ENCODE data around the gene IL4R.
"Not testable (repeated sequence)": the region's sequence is repeated elsewhere in the genome, so short reads cannot be mapped to it uniquely, and the experiment has no call there.

IL4R gene

DNA sequence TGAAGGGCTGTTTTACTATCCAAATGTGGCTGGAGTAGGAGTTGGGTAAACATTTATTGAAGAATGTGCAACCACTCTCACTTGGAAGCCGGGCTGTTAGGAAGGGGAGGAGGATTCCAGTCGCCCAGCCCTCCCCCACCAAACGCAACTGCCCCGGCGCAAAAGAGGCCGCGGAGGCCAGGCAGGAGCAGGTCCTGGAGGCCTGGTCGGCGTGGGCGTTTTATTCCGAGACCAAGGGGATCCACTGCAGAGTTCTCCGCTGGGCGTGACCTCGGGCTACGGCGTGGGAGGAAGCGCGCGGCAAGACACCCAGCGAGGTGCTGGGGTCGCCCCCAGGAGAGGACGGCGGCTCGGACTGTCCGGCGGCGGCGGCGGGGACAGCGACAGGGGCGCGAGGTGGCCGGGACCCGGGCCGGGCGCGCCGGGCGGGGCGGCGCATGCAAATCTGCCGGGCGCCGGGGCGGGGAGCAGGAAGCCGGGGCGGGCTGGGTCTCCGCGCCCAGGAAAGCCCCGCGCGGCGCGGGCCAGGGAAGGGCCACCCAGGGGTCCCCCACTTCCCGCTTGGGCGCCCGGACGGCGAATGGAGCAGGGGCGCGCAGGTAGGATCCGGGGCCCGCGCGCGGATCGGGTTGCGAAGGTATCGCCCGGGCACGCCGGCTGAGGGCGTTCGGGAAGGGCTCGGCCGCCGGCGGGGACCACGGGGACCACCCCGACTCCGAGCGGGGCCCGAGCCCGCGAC is at the start of gene IL4R:
TSS of gene IL4R (plus strand) at position 553 of the 739 bp plus-strand sequence. CDS start 26,230 bp downstream, outside the sequence.
- DNase-seq (ENCODE audit: low read depth), result no peak
- H3K4me3 ChIP-seq (ENCODE audit: low read depth, low read length), result peak within 1 kb of the TSS; percentile 74

DNA sequence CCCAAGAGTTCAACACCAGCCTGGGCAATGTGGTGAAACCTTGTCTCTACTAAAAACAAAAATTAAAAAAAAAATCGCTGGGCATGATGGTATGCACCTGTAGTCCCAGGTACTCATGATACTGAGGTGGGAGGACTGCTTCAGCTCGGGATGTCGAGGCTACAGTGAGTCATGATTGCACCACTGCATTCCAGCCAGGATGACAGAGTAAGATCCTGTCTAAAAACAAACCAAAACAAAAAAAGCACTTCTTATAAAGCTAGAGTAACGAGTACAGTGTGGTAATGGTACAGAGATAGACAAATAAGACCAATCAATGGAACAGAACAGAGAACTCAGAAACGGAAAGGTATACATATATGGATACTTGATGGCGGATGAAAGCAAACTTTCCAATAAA is 49.6 kb upstream of the IL4R start:
- H3K4me3 ChIP-seq (ENCODE audit: low read depth, low read length), result no peak overlapping the region
- no peak for DNase-seq (ENCODE audit: low read depth)

DNA sequence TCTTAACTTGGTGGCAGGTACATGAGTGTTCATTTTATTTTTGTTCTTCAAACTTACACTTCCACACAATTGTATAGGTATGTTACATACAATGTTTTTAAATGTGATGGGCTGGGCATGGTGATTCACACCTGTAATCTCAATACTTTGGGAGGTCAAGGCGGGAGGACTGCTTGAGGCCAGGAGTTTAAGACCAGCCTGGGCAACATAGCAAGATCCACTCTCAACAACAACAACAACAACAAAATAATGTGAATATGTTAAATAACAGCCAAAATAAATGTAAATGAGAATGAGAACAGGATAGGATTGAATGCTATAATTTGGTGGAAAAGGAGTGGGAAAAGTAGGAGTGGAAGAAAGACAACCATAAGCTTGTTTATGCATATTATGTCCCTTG is 47.8 kb upstream of the IL4R start:
- no peak overlapping the region for H3K4me3 ChIP-seq (ENCODE audit: low read depth, low read length)
- no peak for DNase-seq (ENCODE audit: low read depth)

DNA sequence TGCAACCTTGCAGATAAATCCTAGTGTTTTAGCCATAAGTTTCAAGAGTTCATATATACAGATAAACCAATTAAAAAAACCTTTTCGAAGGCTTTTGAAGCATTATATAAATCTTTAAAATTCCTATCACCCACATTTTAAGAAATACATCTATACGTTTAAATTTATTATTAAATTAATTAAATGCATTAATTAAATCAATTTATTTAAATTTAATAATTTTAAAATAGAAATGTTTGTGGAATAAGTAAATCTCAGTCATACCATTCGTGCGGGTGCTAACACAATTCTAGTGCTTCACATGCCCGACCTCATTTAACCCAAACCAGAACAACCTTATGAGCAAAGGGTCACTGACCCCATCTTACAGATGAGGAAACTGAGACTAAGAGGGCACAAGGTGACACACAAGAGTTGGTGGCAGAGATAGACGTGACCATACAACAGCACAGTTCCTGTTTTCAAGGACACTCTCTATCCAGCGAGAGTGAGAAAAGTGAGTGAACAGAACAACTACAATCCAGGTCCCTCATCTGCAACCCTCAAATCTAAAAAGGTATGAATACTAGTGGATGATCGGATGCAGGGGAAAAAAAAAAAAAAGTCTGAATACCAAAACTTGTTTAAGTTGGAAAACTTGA is 46.6 kb upstream of the IL4R start:
- DNase-seq (ENCODE audit: low read depth), result no peak
- H3K4me3 ChIP-seq (ENCODE audit: low read depth, low read length), result no peak overlapping the region

DNA sequence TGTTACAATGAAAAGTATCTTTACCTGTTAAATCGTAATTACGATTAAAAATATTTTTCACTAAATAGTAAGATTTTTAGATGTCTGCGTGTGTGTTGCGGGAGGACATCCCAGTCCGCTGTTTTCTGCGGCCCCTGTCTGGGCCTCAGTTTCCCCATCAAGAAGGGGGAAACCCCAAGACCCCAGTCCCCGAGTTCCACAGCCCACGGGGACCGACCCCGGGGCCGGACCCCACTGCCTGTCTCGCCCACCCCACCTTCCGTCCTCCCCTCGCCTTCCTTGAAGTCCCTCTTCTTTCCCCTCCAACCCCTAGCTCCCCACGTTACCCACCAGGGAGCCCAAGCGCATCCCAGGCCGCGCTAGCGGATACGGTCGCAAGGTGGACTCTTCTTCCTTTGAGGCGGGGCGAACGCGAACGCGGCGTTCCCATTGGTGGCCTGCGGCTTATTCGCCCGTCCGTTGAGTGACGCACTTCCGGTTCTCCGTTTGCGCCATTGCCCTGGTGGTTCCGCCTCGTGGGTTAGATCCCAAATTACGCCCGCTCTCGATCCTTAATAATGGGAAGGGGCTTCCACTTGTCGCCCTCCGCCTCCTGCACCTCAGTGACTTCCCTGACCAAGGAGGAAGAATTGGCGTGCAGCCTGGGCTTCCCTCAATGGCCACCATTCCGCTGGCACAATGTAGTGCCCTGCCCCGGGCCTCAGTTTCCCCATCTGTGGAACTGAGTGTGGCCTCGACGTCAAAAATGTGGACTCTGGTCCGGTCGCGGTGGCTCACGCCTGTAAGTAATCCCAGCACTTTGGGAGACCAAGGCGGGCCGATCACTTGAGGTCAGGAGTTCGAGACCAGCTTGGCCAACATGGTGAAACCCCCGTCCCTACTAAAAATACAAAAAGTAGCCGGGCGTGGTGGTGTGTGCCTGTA is 45.1 kb upstream of the IL4R start, which contains the start of gene NSMCE1:
TSS of gene NSMCE1 (minus strand) at position 397 of the 924 bp plus-strand sequence. CDS start 11,202 bp downstream, outside the sequence.
- H3K4me3 ChIP-seq (ENCODE audit: low read depth, low read length), result peak within 1 kb of the TSS; percentile 93
- DNase-seq (ENCODE audit: low read depth), result peak; percentile 87

DNA sequence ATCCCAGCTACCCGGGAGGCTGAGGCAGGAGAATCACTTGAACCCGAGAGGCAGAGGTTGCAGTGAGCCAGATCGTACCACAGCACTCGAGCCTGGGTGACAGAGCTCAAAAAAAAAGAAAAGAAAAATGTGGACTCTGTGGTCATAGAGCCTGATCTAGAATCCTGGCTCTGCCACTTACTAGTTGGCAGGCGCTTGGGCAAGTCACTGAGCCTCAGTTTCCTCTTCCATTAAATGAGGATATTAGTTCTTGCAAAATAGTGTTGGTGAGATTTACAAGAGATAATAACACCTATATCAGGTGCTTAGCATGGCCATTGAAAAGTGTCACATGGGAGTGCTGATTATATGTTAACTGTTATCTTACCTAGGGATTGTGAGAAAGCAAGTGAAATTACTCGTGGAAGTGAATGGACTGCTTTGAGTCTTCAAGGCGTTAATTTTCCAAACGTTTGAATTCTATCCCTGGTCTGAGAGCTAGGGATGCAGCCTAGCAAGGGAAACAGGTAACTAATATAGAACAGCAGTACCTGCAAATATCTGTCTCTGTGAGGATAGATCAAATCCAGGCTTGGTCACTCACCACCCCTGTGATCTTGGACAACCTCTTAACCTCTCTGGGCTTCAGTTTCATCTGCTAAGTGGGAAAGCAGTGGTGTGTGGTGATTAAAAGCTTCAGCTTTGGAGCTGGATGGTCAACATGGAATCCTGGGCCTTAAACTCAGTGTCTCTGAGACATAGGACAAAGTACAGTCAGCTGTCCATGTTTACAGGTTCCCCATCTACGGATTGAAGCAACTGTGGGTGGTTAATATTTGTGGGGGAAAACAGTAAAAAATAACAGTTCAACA is 44.2 kb upstream of the IL4R start:
- DNase-seq (ENCODE audit: low read depth), result no peak
- H3K4me3 ChIP-seq (ENCODE audit: low read depth, low read length), result peak overlapping the region; percentile 93

DNA sequence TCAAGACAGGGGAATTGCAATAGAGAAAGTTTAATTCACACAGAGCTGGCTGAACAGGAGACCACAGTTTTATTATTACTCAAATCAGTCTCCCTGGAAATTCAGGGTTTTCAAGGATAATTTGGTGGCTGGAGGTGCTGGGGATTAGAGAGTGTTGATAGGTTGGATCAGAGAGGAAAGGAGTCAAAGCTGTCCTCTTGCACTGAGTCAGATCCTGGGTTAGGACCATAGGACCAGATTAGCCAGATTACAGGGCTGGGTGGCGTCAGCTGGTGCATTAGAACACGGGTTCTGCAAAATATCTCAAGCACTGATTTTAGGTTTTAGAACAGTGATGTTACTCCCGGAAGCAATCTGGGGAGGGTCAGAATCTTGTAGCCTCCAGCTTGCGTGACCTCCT is 43.4 kb upstream of the IL4R start:
- no peak for DNase-seq (ENCODE audit: low read depth)
- no peak overlapping the region for H3K4me3 ChIP-seq (ENCODE audit: low read depth, low read length)

DNA sequence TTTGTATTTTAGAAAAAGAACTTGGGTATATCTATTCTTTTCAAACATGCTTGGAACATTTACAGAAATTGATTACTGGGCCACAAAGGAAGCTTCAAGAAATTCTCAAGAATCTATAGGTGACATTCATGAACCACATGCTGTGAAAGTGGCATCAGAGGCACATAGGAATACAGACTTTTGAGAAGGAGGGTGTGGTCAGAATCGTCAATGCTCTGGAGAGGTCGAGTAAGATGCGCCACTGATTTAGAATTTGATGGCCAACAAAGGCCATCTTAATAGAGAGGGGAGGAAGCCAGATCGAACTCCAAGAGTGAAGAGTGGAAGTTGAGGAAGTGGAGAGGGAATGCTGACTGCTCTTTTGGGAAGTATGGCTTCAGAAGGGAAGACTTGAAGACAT is 41.7 kb upstream of the IL4R start:
- H3K4me3 ChIP-seq (ENCODE audit: low read depth, low read length), result no peak overlapping the region
- no peak for DNase-seq (ENCODE audit: low read depth)

DNA sequence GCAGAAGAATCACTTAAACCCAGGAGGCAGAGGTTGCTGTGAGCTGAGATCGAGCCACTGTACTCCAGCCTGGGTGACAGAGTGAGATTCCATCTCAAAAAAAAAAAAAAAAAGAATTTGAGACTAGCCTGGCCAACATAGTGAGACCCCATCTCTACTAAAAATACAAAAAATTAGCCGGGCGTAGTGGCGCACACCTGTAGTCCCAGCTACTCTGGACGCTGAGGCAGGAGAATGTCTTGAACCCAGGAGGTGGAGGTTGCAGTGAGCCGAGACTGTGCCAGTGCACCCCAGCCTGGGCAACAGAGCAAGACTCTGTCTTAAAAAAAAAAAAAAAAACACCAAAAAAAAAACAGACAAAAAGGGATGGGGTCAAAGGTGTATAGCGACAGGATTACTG is 41.1 kb upstream of the IL4R start:
- H3K4me3 ChIP-seq (ENCODE audit: low read depth, low read length); DNase-seq (ENCODE audit: low read depth): not testable (repeated sequence)

DNA sequence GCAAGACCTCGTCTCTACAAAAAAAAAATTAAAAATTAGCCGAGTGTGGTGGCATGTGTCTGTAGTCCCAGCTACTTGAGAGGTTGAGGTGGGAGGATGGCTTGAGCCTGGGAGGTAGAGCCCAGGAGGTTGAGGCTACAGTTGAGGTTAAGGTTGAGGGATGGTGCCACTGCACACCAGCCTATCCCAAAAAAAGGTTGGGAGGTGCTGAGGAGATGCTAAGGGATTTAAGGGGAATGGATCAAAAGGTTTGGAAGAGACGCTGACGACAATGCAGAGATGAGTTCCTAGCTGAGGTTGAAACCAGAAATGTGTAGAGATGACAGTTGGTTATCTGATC is 40.5 kb upstream of the IL4R start:
- H3K4me3 ChIP-seq (ENCODE audit: low read depth, low read length), result no peak overlapping the region
- DNase-seq (ENCODE audit: low read depth), result no peak

DNA sequence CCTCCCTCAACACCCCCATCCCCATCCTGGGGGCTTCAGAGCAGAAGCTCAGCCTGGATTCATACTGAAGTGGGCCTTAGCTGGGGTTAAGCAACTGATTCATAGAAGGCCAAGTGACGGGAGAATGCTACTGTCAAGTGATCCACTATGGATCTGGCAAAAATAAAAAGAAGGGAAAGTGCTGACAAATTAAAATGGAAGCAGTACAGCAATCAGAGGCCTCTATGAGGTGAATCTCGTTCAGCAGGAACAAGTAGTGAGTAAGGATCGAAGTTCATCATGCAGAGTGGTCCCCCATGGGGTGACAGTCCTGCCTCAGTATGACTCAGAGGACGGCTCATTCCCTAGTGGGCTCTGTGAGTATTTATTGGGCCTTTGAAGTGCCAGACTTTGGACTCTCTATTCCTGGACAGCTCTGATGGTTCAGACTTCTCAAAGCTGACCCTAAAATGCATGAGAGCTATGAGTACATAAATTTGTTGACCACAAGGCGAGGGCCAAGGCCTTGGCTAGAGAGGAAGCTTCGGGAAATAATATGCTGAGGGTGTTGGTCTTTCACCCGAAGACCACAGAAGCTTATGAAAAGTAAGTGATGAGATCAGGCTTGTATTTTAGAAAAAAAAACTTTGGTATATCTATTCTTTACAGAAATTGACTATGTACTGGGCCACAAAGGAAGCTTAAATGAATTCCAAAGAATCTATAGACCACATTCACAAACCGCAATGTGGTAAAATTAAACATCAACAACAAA is 39.9 kb upstream of the IL4R start:
- no peak overlapping the region for H3K4me3 ChIP-seq (ENCODE audit: low read depth, low read length)
- peak; percentile 72 for DNase-seq (ENCODE audit: low read depth)

DNA sequence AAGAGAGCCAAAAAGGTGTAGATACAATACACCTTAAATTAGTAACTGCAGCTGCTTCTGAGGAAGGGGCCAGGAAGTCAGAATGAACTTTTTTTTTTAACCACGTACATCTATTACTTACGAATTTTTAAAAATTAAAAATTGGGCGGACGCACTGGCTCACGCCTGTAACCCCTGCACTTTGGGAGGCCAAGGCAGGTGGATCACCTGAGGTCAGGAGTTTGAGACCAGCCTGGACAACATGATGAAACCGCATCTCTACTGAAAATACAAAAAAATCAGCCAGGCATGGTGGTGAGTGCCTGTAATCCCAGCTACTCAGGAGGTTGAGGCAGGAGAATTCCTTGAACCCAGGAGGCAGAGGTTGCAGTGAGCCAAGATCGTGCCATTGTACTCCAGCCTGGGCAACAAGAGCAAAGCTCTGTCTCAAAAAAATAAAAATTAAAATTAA is 39.3 kb upstream of the IL4R start:
- DNase-seq (ENCODE audit: low read depth); H3K4me3 ChIP-seq (ENCODE audit: low read depth, low read length): not testable (repeated sequence)

DNA sequence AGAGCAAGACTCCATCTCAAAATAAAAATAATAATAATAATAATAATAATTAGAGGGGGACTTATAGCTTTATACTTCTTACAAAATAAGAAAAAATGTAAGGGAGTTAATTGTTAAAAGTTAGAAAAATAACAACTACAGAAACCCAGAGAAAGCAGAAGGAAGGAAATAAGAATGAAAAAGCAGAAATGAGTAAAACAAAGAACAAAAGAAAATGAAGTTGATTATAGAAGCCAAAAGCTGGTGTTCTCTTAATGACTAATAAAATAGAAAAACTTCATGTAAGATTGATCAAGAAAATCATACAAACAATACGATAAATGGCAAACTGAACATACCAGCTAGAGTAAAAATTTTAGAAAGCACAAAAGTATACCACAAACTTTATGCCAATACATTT is 38.4 kb upstream of the IL4R start:
- DNase-seq (ENCODE audit: low read depth), result no peak
- H3K4me3 ChIP-seq (ENCODE audit: low read depth, low read length), result no peak overlapping the region

DNA sequence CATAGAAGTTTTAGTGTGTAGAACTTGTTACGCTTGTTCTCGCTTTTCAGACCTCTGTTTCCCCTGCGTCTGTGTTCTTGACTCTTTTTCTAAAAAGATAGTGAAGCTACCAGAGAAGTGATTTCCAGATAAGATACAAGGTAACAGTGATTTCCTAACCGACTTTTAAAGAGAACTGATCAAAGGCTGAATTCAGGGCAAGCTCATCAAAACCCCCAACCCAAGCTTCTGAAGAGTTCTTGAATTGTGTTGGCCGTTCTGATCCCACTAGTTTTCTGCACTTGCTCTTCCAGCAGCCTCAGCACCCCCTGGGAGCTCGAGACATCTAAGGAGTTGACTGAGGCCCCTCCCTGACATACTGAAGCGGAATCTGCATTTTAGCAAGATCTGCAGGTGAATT is 32.5 kb upstream of the IL4R start:
- DNase-seq (ENCODE audit: low read depth), result no peak
- H3K4me3 ChIP-seq (ENCODE audit: low read depth, low read length), result no peak overlapping the region

DNA sequence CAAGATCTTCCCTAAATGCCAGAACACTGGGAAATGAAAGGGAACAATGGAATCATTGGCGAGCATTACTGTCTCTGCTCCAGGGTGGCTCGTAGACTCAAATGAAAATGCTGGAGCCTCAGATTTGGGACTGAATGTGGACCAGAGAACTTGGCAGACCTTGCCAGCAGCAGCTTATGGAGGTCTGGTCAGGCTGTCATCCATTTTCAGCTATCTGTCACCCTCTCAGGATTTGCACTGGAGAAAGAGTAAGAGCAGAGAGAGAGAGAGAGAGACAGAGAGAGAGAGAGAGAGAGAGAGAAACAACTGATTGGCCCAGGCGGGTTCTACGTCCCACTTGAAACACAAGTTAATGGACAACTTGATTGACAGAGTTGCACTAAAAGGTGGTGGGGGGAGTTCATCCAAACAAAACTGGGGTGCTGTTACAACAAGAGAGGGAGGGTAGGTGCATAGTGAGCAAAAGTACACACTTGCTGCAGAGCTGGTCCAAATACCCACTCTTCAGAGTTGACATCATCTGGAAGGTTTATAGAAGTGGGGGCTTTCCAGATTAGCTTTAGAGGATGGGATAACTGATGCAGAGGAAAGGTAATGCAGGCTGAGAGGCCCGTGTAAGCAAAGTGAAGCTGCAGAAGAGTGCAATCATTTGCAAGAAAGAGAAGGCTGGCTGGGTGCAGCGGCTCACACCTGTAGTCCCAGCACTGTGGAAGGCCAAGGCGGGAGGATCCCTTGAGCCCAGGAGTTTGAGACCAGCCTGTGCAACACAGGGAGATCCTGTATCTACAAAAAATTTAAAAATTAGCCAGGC is 28.7 kb upstream of the IL4R start:
- no peak overlapping the region for H3K4me3 ChIP-seq (ENCODE audit: low read depth, low read length)
- DNase-seq (ENCODE audit: low read depth), result no peak

DNA sequence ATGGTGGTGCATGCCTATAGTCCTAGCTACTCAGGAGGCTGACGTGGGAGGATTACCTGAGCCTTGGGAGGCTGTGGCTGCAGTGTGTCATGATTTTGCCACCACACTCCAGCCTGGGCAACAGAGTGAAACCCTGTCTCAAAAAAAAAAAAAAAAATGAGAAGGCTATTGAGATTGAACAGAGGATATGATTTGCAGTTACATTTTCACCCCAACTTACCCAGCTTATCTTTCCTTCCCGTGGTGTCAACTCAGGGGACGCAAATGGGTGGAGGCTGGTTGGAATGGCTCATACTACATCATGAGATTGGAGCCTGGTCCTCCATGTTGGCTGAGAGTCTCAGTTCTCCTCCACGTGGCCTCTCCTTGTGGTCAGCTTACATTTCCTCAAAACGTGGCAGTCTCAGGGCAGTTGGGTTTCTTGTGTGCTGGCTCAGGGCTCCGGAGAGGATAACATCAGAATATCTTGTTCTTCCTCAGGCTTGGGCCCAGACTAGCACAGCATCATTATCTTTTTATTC is 28.0 kb upstream of the IL4R start:
- no peak for DNase-seq (ENCODE audit: low read depth)
- no peak overlapping the region for H3K4me3 ChIP-seq (ENCODE audit: low read depth, low read length)

DNA sequence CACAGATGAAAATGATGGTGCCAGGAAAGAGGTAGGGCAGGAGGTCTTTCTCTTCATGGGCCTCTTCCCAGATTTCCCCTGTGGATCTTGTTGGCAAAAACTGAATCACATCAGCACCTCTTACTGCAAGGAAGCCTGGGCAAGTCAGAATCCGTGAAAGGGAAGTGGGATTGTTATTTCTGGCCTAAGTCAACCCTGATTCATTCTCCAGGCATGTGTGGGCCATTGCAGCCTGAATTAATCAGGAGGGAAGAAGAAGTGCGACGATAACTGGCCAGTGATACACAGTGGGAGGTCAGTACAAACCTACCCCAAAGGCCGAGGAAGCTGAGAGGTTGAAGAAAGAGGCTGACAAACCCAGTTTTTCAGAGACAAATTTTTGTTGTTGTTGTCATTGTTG is 27.3 kb upstream of the IL4R start:
- H3K4me3 ChIP-seq (ENCODE audit: low read depth, low read length), result no peak overlapping the region
- peak; percentile 85 for DNase-seq (ENCODE audit: low read depth)
